Sigmoid colon (tissue), 7 donors: ENCODE measurements around the gene ARG2. TPM values are rescaled to one million over a fixed set of nuclear protein-coding genes. Genes with fewer than 3 reads are reported as not detected.
A peak's percentile ranks its signal among the peaks of the same experiment; 100 is the strongest.
"Not testable (repeated sequence)": the region's sequence is repeated elsewhere in the genome, so short reads cannot be mapped to it uniquely, and the experiment has no call there.

Experiments used
- DNase-seq: peaks from one replicate; pipeline ENCODE4 v3.0.0-alpha.2; 2019
- H3K27ac ChIP-seq, 4 donors: fragments of 200-600 bp; sonication (generic); one replicate each; pipeline ENCODE4 v1.5.1; 2016 to 2019; ENCODE audit warnings: mild to moderate bottlenecking in 1 of 4
- H3K27me3 ChIP-seq, 3 donors: fragments of 200-600 bp; sonication (generic); one replicate each; pipeline ENCODE4 v1.5.1; 2019; ENCODE audit warnings: mild to moderate bottlenecking in 1 of 3
- H3K36me3 ChIP-seq, 4 donors: fragments of 200-600 bp; sonication (generic); one replicate each; pipeline ENCODE4 v1.5.1; 2016 to 2019
- H3K4me1 ChIP-seq, 4 donors: fragments of 200-600 bp; sonication (generic); one replicate each; pipeline ENCODE4 v1.5.1; 2017 to 2019
- H3K4me3 ChIP-seq, 4 donors: fragments of 200-600 bp; sonication (generic); one replicate each; pipeline ENCODE4 v1.5.1; 2017 to 2019; ENCODE audit warnings: mild to moderate bottlenecking in 2 of 4, moderate library complexity in 1 of 4
- H3K9me3 ChIP-seq, 4 donors: fragments of 200-600 bp in 3 of 4; sonication (generic) in 3 of 4; one replicate each; pipeline versions ENCODE4 v1.5.1 to v1.6.1; 2013 to 2019
- CTCF ChIP-seq, 4 experiments: fragments of 450-650 bp in 3 of 4; fragments of 200-600 bp in 1 of 4; IDR thresholded peaks; one replicate each; pipeline ENCODE4 v1.5.1; 2016 to 2019; ENCODE audit warnings: antibody characterized with exemption in 4 of 4, mild to moderate bottlenecking in 3 of 4, moderate library complexity in 2 of 4
- EP300 ChIP-seq, 4 donors: sonication (generic); formaldehyde crosslinking; IDR thresholded peaks; one replicate each; pipeline ENCODE4 v1.6.1; 2017; ENCODE audit warnings: antibody characterized with exemption in 4 of 4
- POLR2A ChIP-seq, 2 donors: fragments of 450-650 bp; IDR thresholded peaks; one replicate each; pipeline ENCODE4 v1.6.1; 2016; ENCODE audit warnings: antibody characterized with exemption in 2 of 2, mild to moderate bottlenecking in 2 of 2, moderate library complexity in 2 of 2
- POLR2AphosphoS5 ChIP-seq, 4 donors: sonication (generic); formaldehyde crosslinking; IDR thresholded peaks; one replicate each; pipeline ENCODE4 v1.6.1; 2017; ENCODE audit warnings: antibody characterized with exemption in 4 of 4
- WGBS, 2 donors: extraction: QIAGEN DNeasy Blood & Tissue Kit; methylation state at CpG; one replicate each; pipeline ENCODE4 v1.1.7; 2013; 5-methylcytosine and 5-hydroxymethylcytosine counted together
- intact Hi-C: fragments of 100-400 bp; cut with DNase I; formaldehyde crosslinking; loops from one replicate; pipeline ENCODE4 v1.15.1; 2023
- polyA plus RNA-seq, 3 donors: library from polyadenylated mRNA; stranded (reverse); fragments of 200-250 nt; gene quantifications; one replicate each; pipeline ENCODE4 v1.2.3, GENCODE V29; 2013
- total RNA-seq, 4 donors: library from RNA; depleted of rRNA; stranded (reverse); fragments of >200 nt; gene quantifications; one replicate each; pipeline ENCODE4 v1.1.0, GENCODE V29; 2016
- donor health status: healthy with polysubstance abuse.
- donor health status: Bipolar disorder and iron deficiency.
- donor health status: healthy.

Gene ARG2
- total and polyA plus RNA-seq, 7 donors, result 0.60 to 59.2 (median 5.7) TPM

DNA sequence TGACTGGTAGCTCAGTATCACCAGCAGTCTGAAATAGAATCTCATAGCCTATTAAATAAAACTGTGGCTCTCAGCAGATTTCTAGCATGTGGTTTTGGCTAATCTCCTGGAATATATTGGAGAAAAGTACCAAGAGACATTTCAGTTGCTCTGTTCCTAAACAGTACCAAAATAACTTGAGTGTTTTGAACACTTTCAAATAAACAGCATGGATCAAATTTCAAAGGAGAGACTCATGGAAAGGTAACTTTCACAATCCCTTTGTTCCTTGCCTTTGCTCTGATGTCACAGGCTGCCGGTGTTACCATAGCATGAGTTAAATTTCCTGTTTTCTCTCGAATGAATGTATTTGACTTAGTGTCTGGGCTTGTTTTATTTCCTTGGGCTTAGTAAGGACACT, 3.4 kb downstream of the ARG2 start:
- Histone ChIP-seq H3K27ac (peak overlapping the region; percentile 72 to 82 (median 79)), H3K36me3 (no peaks in the 10 kb centered on the region), H3K4me1 (peaks cover 0 to 45% (median 40%) of the 10 kb centered on the region in 4 donors), H3K9me3 (no peaks in the 10 kb centered on the region), H3K4me3 (no peak overlapping the region), H3K27me3 (no peaks in the 10 kb centered on the region)
- TF ChIP-seq CTCF (IDR thresholded peaks at IDR 0.05), result no peak
- TF ChIP-seq EP300 (IDR thresholded peaks at IDR 0.05), result no peak
- TF ChIP-seq POLR2A (IDR thresholded peaks at IDR 0.05), result no peak
- TF ChIP-seq POLR2AphosphoS5 (IDR thresholded peaks at IDR 0.05), result no peak
- intact Hi-C loops, result no loop called here
- no peak for DNase-seq
- 37 to 63% methylated on average over 2 of the region's 2 CpGs for WGBS, 2 donors

DNA sequence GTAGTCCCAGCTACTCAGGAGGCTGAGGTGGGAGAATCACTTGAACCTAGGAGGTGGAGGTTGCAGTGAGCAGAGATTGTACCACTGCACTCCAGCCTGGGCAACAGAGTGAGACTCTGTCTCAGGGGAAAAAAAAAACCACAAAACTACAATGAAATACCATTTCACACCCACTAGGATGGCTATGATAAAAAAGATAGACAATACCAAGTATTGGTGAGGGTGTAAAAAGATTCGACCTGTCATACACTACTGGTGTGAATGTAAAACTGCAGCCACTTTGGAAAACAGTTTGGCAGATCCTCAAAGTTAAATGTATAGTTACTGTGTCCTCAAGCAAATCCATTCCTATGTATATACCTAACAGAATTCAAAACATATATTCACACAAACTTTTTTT, 6.4 kb downstream of the ARG2 start:
- WGBS, 2 donors, result 81 to 85% methylated on average over 1 of the region's 1 CpG
- H3K36me3 ChIP-seq, DNase-seq, H3K27ac ChIP-seq, intact Hi-C loops, H3K9me3 ChIP-seq, H3K4me3 ChIP-seq, H3K27me3 ChIP-seq: not testable (repeated sequence)
- peaks cover 0 to 23% (median 22%) of the 10 kb centered on the region in 4 donors for H3K4me1 ChIP-seq

DNA sequence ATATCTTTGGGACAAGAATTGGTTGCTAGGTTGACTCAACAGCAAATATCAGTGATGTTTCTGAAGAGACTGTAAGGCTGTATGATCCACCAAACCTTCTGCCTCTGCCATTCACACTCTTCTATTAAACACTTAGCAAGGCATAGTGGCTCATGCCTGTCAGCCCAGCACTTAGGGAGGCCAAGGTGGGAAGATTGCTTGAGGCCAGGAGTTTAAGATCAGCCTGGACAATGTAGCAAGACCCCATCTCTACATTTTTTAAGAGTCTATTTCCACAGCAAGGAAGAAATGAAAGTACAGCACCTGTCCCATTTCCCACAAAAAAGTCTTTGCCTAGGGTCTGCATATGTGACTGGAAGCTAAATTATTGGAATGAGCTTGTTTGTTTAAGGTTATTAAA, 7.8 kb downstream of the ARG2 start:
- TF ChIP-seq EP300 (IDR thresholded peaks at IDR 0.05) (no peak), CTCF (IDR thresholded peaks at IDR 0.05) (no peak), POLR2A (IDR thresholded peaks at IDR 0.05) (no peak), POLR2AphosphoS5 (IDR thresholded peaks at IDR 0.05) (no peak)
- Histone ChIP-seq H3K4me1 (peaks cover 0 to 15% (median 15%) of the 10 kb centered on the region in 4 donors), H3K36me3 (no peaks in the 10 kb centered on the region)

GRCh38 chr14:67630186-67630585, 10.5 kb downstream of the ARG2 start:
- DNase-seq, result no peak
- Histone ChIP-seq H3K4me3 (no peak overlapping the region), H3K9me3 (no peaks in the 10 kb centered on the region), H3K4me1 (no peaks in the 10 kb centered on the region), H3K27me3 (no peaks in the 10 kb centered on the region), H3K27ac (no peak overlapping the region), H3K36me3 (no peaks in the 10 kb centered on the region)
- TF ChIP-seq POLR2AphosphoS5 (IDR thresholded peaks at IDR 0.05), result no peak
- no peak for TF ChIP-seq CTCF (IDR thresholded peaks at IDR 0.05)
- TF ChIP-seq EP300 (IDR thresholded peaks at IDR 0.05), result no peak
- TF ChIP-seq POLR2A (IDR thresholded peaks at IDR 0.05), result no peak
- intact Hi-C loops, result no loop called here
- WGBS, 2 donors, result 92 to 94% methylated on average over 4 of the region's 4 CpGs

More for the DNA sequence above, 7.8 kb downstream of the ARG2 start:
- Histone ChIP-seq H3K27me3 (no peaks in the 10 kb centered on the region), H3K4me3 (no peak overlapping the region), H3K9me3 (no peaks in the 10 kb centered on the region), H3K27ac (no peak overlapping the region)
- DNase-seq, result no peak
- intact Hi-C loops, result no loop called here

DNA sequence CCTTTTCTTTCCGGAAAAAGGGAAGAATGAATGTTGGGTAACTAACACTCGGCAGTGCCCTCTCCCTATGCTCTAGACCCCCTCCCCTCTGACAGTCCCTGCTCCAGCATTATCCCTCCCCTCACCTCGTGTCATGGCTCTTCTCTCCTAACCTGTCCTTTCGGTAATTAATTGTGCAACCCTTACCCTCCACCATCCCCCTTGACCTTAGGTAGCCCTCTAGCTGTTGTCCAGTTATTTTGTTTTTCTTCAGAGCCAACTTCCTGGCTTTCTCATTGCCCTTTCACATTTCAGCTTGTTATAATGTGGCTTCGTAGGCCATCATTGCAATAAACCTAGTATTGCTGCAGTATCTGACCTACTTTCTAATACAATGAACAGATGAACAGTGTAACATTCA, 11.2 kb downstream of the ARG2 start:
- Histone ChIP-seq H3K4me1 (no peaks in the 10 kb centered on the region), H3K27ac (no peak overlapping the region), H3K9me3 (no peaks in the 10 kb centered on the region), H3K36me3 (no peaks in the 10 kb centered on the region), H3K4me3 (no peak overlapping the region), H3K27me3 (no peaks in the 10 kb centered on the region)
- DNase-seq, result no peak
- TF ChIP-seq POLR2A (IDR thresholded peaks at IDR 0.05) (no peak), EP300 (IDR thresholded peaks at IDR 0.05) (no peak), CTCF (IDR thresholded peaks at IDR 0.05) (no peak), POLR2AphosphoS5 (IDR thresholded peaks at IDR 0.05) (no peak)
- intact Hi-C loops, result no loop called here
- WGBS, 2 donors, result 82 to 86% methylated on average over 5 of the region's 5 CpGs
